22Rv1 (cell line): ENCODE data around the gene CPA1.

Experiments
- H3K27ac ChIP-seq: fragments of 450-650 bp; 2 replicates; pipeline ENCODE4 v1.5.1; 2017
- ZFX ChIP-seq: fragments of 450-650 bp; IDR thresholded peaks from 2 replicates; pipeline ENCODE4 v1.6.1; 2017; ENCODE audit warnings: antibody characterized with exemption, borderline replicate concordance
- TF ChIP-seq, protein P1 (sequence below): fragments of 450-650 bp; IDR thresholded peaks from 2 replicates; pipeline ENCODE4 v1.5.1; 2017; ENCODE audit warnings: mild to moderate bottlenecking

Gene CPA1

GRCh38 chr7:130421684-130422083 is 41.4 kb downstream of the CPA1 start:
- TF ChIP-seq, protein P1, sequence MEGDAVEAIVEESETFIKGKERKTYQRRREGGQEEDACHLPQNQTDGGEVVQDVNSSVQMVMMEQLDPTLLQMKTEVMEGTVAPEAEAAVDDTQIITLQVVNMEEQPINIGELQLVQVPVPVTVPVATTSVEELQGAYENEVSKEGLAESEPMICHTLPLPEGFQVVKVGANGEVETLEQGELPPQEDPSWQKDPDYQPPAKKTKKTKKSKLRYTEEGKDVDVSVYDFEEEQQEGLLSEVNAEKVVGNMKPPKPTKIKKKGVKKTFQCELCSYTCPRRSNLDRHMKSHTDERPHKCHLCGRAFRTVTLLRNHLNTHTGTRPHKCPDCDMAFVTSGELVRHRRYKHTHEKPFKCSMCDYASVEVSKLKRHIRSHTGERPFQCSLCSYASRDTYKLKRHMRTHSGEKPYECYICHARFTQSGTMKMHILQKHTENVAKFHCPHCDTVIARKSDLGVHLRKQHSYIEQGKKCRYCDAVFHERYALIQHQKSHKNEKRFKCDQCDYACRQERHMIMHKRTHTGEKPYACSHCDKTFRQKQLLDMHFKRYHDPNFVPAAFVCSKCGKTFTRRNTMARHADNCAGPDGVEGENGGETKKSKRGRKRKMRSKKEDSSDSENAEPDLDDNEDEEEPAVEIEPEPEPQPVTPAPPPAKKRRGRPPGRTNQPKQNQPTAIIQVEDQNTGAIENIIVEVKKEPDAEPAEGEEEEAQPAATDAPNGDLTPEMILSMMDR: no peak
- TF ChIP-seq ZFX: no peak
- no peak overlapping the region for H3K27ac ChIP-seq

- no peak overlapping the region for H3K27ac ChIP-seq
- TF ChIP-seq, protein P1: no peak
- no peak for TF ChIP-seq ZFX
Observed at GRCh38 chr7:130423501-130424037, 43.3 kb downstream of the CPA1 start.

DNA sequence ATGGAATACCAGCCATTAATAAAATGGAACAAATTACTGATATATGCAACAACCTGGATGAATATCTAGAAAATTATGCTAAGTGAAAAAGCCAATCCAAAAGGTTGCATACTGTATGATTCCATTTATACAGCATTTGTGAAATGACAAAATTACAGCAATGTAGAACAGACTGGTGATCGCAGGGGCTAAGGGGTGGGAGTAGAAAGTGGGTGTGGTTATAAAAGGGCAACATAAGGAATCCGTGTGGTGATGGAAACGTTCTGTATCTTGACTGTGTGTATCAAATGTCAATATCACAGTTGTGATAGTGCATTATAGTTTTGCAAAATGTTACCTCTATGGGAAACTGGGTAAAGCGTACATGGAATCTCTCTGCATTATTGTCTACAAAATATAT is 45.5 kb downstream of the CPA1 start:
- TF ChIP-seq, protein P1: no peak
- no peak for TF ChIP-seq ZFX
- no peak overlapping the region for H3K27ac ChIP-seq

- TF ChIP-seq, protein P1: no peak
- TF ChIP-seq ZFX: no peak
- no peak overlapping the region for H3K27ac ChIP-seq
Observed at GRCh38 chr7:130426564-130426963, 46.3 kb downstream of the CPA1 start.

DNA sequence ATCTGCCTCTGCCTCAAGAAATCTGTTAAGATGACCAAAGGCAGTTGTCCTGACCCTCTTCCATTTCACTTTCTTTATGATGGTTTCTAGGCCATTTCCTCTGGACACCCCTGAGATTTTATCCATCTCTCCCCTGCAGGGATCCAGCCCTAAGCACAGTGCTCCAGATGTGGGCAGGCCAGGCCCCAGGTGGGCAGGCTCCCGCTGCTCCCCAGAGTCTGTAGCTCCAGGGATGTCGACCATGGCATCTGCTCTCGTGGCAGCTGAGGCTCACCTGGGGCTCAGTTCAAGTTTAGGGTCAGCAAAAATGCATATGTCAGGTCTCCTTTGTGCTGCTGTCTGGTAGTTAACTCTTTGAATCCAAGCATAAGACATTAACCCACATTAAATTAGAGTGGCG is 48.7 kb downstream of the CPA1 start:
- no peak for TF ChIP-seq ZFX
- TF ChIP-seq, protein P1: no peak
- H3K27ac ChIP-seq: no peak overlapping the region

- TF ChIP-seq, protein P1: no peak
- TF ChIP-seq ZFX: no peak
- H3K27ac ChIP-seq: no peak overlapping the region
Observed at GRCh38 chr7:130430115-130430514, 49.8 kb downstream of the CPA1 start.

GRCh38 chr7:130430841-130431666 is 50.8 kb downstream of the CPA1 start:
- no peak for TF ChIP-seq ZFX
- TF ChIP-seq, protein P1: no peak
- no peak overlapping the region for H3K27ac ChIP-seq
